IMR-90 (cell line): ENCODE results near the gene IMP3. TPM values are rescaled to one million over a fixed set of nuclear protein-coding genes. Genes with fewer than 3 reads are reported as not detected.

ENCODE experiments used
- ATAC-seq: fragments of 200-7000 bp; cut with Tn5 transposase; 2 replicates; pipeline ENCODE4 v1.9.1; 2020; ENCODE audit warnings: low read depth, mild to moderate bottlenecking, moderate library complexity
- BruUV-seq: library from RNA; stranded (reverse); fragments of 400-500 nt; replicated peaks from 2 replicates; lab custom pipeline; 2021; lab: Mats Ljungman, UMichigan
- CTCF ChIA-PET: fragments of 300-600 bp; formaldehyde crosslinking; extraction: SDS; loops from one replicate; lab custom pipeline; 2021; ENCODE audit warnings: antibody characterized with exemption; lab: Yijun Ruan, JAX
- POLR2A ChIA-PET: fragments of 300-600 bp; sonication (Branson Sonifier 250); formaldehyde crosslinking; loops from one replicate; lab custom pipeline; 2022; ENCODE audit warnings: antibody characterized with exemption; ENCODE audit not compliant: unreplicated experiment; lab: Charles Lee
- DNase-seq: peaks from one replicate; pipeline ENCODE4 v3.0.0; 2013
- H2AFZ ChIP-seq: replicated peaks from 2 replicates; pipeline ENCODE3; 2013; ENCODE audit warnings: low read length, mild to moderate bottlenecking; ENCODE audit not compliant: poor library complexity
- H2AK5ac ChIP-seq: 2 replicates; pipeline ENCODE4 v1.6.1; 2013; ENCODE audit warnings: low read depth, low read length, inconsistent platforms
- H2AK9ac ChIP-seq: replicated peaks from 2 replicates; pipeline ENCODE3; 2013; ENCODE audit warnings: mild to moderate bottlenecking, low read depth, low read length, moderate library complexity; ENCODE audit not compliant: poor library complexity
- H2BK120ac ChIP-seq: 2 replicates; pipeline ENCODE4 v1.6.1; 2013; ENCODE audit warnings: low read depth, low read length, inconsistent platforms
- H2BK15ac ChIP-seq: 3 replicates; pipeline ENCODE4 v1.6.1; 2013; ENCODE audit warnings: low read depth, low read length, inconsistent platforms
- H2BK20ac ChIP-seq: 2 replicates; pipeline ENCODE4 v1.6.1; 2013; ENCODE audit warnings: low read depth, mild to moderate bottlenecking, inconsistent platforms, low read length, moderate library complexity
- H2BK5ac ChIP-seq: 2 replicates; pipeline ENCODE4 v1.6.1; 2013; ENCODE audit warnings: mild to moderate bottlenecking, low read depth, low read length, inconsistent platforms; ENCODE audit not compliant: poor library complexity, severe bottlenecking
- H3K14ac ChIP-seq: replicated peaks from 2 replicates; pipeline ENCODE4 v1.6.1; 2013; ENCODE audit warnings: low read depth, low read length, inconsistent platforms
- H3K18ac ChIP-seq: 2 replicates; pipeline ENCODE4 v1.6.1; 2013; ENCODE audit warnings: low read depth, low read length, control low read depth
- H3K23ac ChIP-seq: 2 replicates; pipeline ENCODE4 v1.6.1; 2013; ENCODE audit warnings: low read depth, low read length, inconsistent platforms
- H3K27ac ChIP-seq: 2 replicates; pipeline ENCODE4 v1.5.1; 2013; ENCODE audit warnings: mild to moderate bottlenecking, control low read depth, low read length; ENCODE audit not compliant: insufficient read depth
- H3K27me3 ChIP-seq: 2 replicates; pipeline ENCODE4 v1.6.1; 2013; ENCODE audit warnings: low read length; ENCODE audit not compliant: control insufficient read depth, insufficient read depth
- H3K36me3 ChIP-seq: 2 replicates; pipeline ENCODE4 v1.6.1; 2013; ENCODE audit warnings: low read length, mixed read lengths; ENCODE audit not compliant: control insufficient read depth, insufficient read depth
- H3K4ac ChIP-seq: 2 replicates; pipeline ENCODE4 v1.6.1; 2013; ENCODE audit warnings: low read depth, low read length, inconsistent platforms
- H3K4me1 ChIP-seq: 2 replicates; pipeline ENCODE4 v1.6.1; 2013; ENCODE audit warnings: low read length, mixed read lengths; ENCODE audit not compliant: control insufficient read depth, insufficient read depth
- H3K4me2 ChIP-seq: 2 replicates; pipeline ENCODE4 v1.6.1; 2013; ENCODE audit warnings: low read depth, mild to moderate bottlenecking, control low read depth, low read length, moderate library complexity
- H3K4me3 ChIP-seq: 2 replicates; pipeline ENCODE4 v1.5.1; 2013; ENCODE audit warnings: low read depth, mild to moderate bottlenecking, control low read depth, low read length, moderate library complexity; ENCODE audit not compliant: insufficient read depth
- H3K56ac ChIP-seq: 2 replicates; pipeline ENCODE4 v1.6.1; 2013; ENCODE audit warnings: low read length, inconsistent platforms; ENCODE audit not compliant: insufficient read depth; ENCODE audit errors: extremely low read depth
- H3K79me1 ChIP-seq, 2 experiments: 2 replicates each; pipeline ENCODE4 v1.6.1; 2013; ENCODE audit warnings: low read length in 2 of 2, inconsistent platforms in 1 of 2, low read depth in 1 of 2
- H3K9ac ChIP-seq: 2 replicates; pipeline ENCODE4 v1.6.1; 2013; ENCODE audit warnings: low read depth, low read length, control low read depth
- H3K9me1 ChIP-seq: 2 replicates; pipeline ENCODE4 v1.6.1; 2013; ENCODE audit warnings: low read length, inconsistent platforms; ENCODE audit not compliant: insufficient read depth
- H3K9me3 ChIP-seq: 2 replicates; pipeline ENCODE4 v1.6.1; 2013; ENCODE audit warnings: low read length; ENCODE audit not compliant: control insufficient read depth, insufficient read depth
- H4K20me1 ChIP-seq: 2 replicates; pipeline ENCODE4 v1.6.1; 2013; ENCODE audit warnings: low read length, inconsistent platforms; ENCODE audit not compliant: insufficient read depth
- H4K5ac ChIP-seq: 2 replicates; pipeline ENCODE4 v1.6.1; 2013; ENCODE audit warnings: mild to moderate bottlenecking, low read depth, low read length, control low read depth
- H4K8ac ChIP-seq, 2 experiments: 2 replicates each; pipeline ENCODE4 v1.6.1; 2013; ENCODE audit warnings: low read depth in 2 of 2, low read length in 2 of 2, control low read depth in 1 of 2, inconsistent platforms in 1 of 2
- H4K91ac ChIP-seq: 2 replicates; pipeline ENCODE4 v1.6.1; 2013; ENCODE audit warnings: low read depth, low read length, inconsistent platforms; ENCODE audit not compliant: insufficient read depth
- RAD21 ChIP-seq: IDR thresholded peaks from 2 replicates; pipeline ENCODE4 v1.6.1; 2012; ENCODE audit warnings: low read length, improper control_type of control experiment
- WGBS, 2 experiments: methylation state at CpG; one replicate each; pipeline versions ENCODE4 v1.1.5 to v1.1.7; 2013; ENCODE audit warnings: missing lambda C conversion rate in 2 of 2; ENCODE audit not compliant: insufficient read length in 1 of 2; ENCODE audit errors: extremely low coverage in 2 of 2; 5-methylcytosine and 5-hydroxymethylcytosine counted together
- dilution Hi-C: fragments of 300-500 bp; cut with HindIII; formaldehyde crosslinking; loops from one replicate; pipeline ENCODE4 v1.14.3; 2018; ENCODE audit warnings: low sequenced_read_pairs; ENCODE audit not compliant: unreplicated experiment
- in situ Hi-C: fragments of 300-500 bp; cut with MboI; formaldehyde crosslinking; loops from 3 replicates; pipeline ENCODE4 v1.14.3; 2019; ENCODE audit warnings: low sequenced_read_pairs, inconsistent platforms, mixed read lengths
- intact Hi-C: fragments of 100-400 bp; cut with micrococcal nuclease; formaldehyde crosslinking; loops from 2 replicates; pipeline ENCODE4 v1.10.0; 2022
- polyA plus RNA-seq, 3 experiments: library from polyadenylated mRNA; depleted of rRNA; stranded (reverse); fragments of >200 nt; gene quantifications; 2 replicates each; pipeline ENCODE4 v1.2.3, GENCODE V29; 2012; ENCODE audit warnings: low replicate concordance in 1 of 3
- total RNA-seq: library from RNA; depleted of rRNA; stranded (reverse); fragments of >200 nt; gene quantifications from 2 replicates; pipeline ENCODE4 v1.2.3, GENCODE V29; 2012
- TF ChIP-seq, protein P1 (sequence below): fragments of 150-350 bp; IDR thresholded peaks from 2 replicates; pipeline ENCODE4 v1.6.1; 2016; ENCODE audit warnings: low read depth, mild to moderate bottlenecking, low read length, moderate library complexity, borderline replicate concordance
- TF ChIP-seq, protein P2 (sequence below): conservative IDR thresholded peaks from 2 replicates; pipeline ENCODE4 v1.5.1; 2012; ENCODE audit warnings: mild to moderate bottlenecking, low read depth, low read length, improper control_type of control experiment

IMP3 gene
- total and polyA plus RNA-seq, 2 of the 4 experiments (the other 2 are of a cell fraction): 42.1 to 59.3 TPM

DNA sequence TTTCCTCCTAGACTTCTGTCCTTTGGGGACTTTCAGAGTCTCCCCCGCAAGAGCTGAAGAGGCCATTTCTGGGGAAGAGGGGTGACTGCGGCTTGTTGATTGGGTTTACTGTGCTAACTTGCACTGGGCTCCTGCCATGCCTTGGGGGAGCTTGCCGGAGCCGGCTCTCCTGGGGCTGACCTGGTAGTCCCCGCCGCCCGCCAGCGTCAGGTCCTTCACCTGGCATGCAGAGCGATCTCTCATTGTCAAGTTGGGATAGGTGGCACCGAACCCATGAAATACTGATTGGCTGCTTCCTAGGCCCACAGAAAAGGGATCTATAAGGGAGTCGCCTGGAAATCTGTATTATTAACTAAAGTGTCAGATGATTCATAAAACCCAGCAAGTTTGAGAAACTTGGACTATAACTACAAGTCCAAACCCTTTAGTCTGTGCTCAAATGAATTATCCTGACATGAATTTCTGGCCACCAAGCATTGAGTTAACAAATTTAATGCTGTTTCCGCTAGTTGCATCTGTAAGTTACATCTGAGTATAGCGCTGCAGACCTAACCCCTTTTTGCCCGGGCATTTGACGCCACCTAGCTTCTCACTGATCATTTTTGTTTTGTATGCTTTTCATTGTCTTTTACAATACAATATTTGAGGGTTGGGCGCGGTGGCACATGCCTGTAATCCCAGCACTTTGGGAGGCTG is 607 bp upstream of the IMP3 start:
- Histone ChIP-seq H3K27ac (peak overlapping the region; percentile 76), H3K56ac (peak overlapping the region; percentile 87), H2BK20ac (no peak overlapping the region), H3K23ac (peak overlapping the region; percentile 57; the same call in 1 of the 2 replicates), H2AK9ac (peak overlapping the region; percentile 86), H2BK5ac (peak overlapping the region; percentile 60), H3K4me2 (peak overlapping the region; percentile 88), H3K14ac (peak overlapping the region; percentile 85), H3K18ac (no peak overlapping the region), H2AFZ (peak overlapping the region; percentile 97), H4K91ac (peak overlapping the region; percentile 34), H3K4me3 (peak overlapping the region; percentile 57), H3K79me1 (peaks cover 9 to 49% of the 10 kb centered on the region in 2 experiments; a peak in 3 of 4 replicates), H2BK120ac (peak overlapping the region; percentile 44), H4K20me1 (peaks cover 24% of the 10 kb centered on the region), H3K36me3 (no peaks in the 10 kb centered on the region), H3K9me1 (0 out of 2 replicates have a peak, but pooled peaks cover 4% of the 10 kb centered on the region), H3K27me3 (no peaks in the 10 kb centered on the region), H4K5ac (peak overlapping the region; percentile 46), H3K4ac (peak overlapping the region; percentile 86), H3K4me1 (peaks cover 4% of the 10 kb centered on the region; the same call in 1 of the 2 replicates), H3K9me3 (no peaks in the 10 kb centered on the region), H2BK15ac (no peak overlapping the region; the same call in 2 of the 3 replicates), H2AK5ac (peak overlapping the region; percentile 72), H4K8ac (peak overlapping the region; percentile 65 to 87), H3K9ac (peak overlapping the region; percentile 76)
- intact Hi-C loops: no loop called here
- dilution Hi-C loops: no loop called here
- in situ Hi-C loops: no loop called here
- WGBS, 2 experiments: 8% methylated on average over 2 of the region's 17 CpGs; no CpG with 5 or more reads in 1 of the 2 experiments
- peak; percentile 28 for ATAC-seq
- no TSS peak for BruUV-seq
- TF ChIP-seq, protein P1, sequence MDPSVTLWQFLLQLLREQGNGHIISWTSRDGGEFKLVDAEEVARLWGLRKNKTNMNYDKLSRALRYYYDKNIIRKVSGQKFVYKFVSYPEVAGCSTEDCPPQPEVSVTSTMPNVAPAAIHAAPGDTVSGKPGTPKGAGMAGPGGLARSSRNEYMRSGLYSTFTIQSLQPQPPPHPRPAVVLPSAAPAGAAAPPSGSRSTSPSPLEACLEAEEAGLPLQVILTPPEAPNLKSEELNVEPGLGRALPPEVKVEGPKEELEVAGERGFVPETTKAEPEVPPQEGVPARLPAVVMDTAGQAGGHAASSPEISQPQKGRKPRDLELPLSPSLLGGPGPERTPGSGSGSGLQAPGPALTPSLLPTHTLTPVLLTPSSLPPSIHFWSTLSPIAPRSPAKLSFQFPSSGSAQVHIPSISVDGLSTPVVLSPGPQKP: no peak
- TF ChIP-seq RAD21: peak; percentile 40
- TF ChIP-seq, protein P2, sequence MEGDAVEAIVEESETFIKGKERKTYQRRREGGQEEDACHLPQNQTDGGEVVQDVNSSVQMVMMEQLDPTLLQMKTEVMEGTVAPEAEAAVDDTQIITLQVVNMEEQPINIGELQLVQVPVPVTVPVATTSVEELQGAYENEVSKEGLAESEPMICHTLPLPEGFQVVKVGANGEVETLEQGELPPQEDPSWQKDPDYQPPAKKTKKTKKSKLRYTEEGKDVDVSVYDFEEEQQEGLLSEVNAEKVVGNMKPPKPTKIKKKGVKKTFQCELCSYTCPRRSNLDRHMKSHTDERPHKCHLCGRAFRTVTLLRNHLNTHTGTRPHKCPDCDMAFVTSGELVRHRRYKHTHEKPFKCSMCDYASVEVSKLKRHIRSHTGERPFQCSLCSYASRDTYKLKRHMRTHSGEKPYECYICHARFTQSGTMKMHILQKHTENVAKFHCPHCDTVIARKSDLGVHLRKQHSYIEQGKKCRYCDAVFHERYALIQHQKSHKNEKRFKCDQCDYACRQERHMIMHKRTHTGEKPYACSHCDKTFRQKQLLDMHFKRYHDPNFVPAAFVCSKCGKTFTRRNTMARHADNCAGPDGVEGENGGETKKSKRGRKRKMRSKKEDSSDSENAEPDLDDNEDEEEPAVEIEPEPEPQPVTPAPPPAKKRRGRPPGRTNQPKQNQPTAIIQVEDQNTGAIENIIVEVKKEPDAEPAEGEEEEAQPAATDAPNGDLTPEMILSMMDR: peak; percentile 36; the same call in 1 of the 2 replicates
- DNase-seq: peak; percentile 45
- ChIA-PET CTCF (interaction anchor here (1.0 kb wide), 1 partner anchor 175 kb away, joined by 3 read pairs; no protein-coding TSS in a partner anchor), POLR2A (interaction anchor here (1.3 kb wide), 1 partner anchor 15 kb away, joined by 5 read pairs; the partner anchor contains the start of gene SNUPN)
